Measurements from ENCODE around the gene FGF4. TPM values are rescaled to one million over a fixed set of nuclear protein-coding genes. Genes with fewer than 3 reads are reported as not detected.

Gene FGF4
- total RNA-seq, 4 donors from 2014 or later, result not detected

DNA sequence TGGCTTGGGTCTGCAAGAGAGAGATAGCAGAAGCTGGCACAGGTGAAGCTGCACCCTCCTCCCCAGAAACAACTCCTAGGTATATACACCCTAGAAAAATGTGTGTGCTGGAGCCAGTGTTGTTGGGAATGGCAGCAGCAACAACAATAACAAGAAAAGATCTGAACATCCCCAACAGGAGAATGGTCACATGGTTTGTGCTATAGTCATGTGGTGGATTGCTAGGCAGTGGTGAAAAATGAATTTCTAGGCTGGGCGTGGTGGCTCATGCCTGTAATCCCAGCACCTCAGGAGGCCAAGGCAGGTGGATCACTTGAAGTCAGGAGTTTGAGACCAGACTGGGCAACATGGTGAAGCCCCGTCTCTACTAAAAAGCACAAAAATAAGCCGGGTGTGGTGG, 40.3 kb downstream of the FGF4 start:
- no peak overlapping the region for H3K4me3 ChIP-seq (ENCODE audit: low read depth, poor library complexity, severe bottlenecking)
- WGBS, 2 donors, result 92% methylated on average over 3 of the region's 3 CpGs
- intact Hi-C loops (cut with DNase I; ENCODE audit: low total_unique reads), result no loop called here
- no peak for TF ChIP-seq POLR2A (IDR thresholded peaks at IDR 0.05)
- TF ChIP-seq, protein P1, sequence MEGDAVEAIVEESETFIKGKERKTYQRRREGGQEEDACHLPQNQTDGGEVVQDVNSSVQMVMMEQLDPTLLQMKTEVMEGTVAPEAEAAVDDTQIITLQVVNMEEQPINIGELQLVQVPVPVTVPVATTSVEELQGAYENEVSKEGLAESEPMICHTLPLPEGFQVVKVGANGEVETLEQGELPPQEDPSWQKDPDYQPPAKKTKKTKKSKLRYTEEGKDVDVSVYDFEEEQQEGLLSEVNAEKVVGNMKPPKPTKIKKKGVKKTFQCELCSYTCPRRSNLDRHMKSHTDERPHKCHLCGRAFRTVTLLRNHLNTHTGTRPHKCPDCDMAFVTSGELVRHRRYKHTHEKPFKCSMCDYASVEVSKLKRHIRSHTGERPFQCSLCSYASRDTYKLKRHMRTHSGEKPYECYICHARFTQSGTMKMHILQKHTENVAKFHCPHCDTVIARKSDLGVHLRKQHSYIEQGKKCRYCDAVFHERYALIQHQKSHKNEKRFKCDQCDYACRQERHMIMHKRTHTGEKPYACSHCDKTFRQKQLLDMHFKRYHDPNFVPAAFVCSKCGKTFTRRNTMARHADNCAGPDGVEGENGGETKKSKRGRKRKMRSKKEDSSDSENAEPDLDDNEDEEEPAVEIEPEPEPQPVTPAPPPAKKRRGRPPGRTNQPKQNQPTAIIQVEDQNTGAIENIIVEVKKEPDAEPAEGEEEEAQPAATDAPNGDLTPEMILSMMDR (IDR thresholded peaks at IDR 0.05), result no peak
- no peak for DNase-seq (ENCODE audit: low spot score in 2 of 2)

DNA sequence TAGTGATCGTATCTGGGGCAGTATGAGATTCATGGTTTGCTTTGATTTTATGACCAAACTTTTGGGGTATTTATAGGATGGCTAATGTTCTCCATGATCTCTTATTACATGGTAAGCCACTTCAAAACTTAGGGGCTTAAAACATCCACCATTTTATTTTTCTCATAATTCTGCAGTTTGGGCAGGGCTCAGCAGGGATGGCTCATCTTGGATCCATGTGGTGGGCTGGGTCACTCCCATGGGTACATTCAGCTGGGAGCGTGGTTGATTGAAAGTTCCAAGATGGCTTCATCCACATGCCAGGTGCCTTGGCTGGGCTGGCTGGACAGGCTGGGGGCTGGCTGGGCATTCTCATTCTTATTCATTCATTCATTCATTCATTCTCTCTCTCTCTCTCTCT, 40.8 kb downstream of the FGF4 start:
- intact Hi-C loops (cut with DNase I; ENCODE audit: low total_unique reads), result no loop called here
- TF ChIP-seq, protein P1 (IDR thresholded peaks at IDR 0.05), result no peak
- TF ChIP-seq POLR2A (IDR thresholded peaks at IDR 0.05), result no peak
- no peak overlapping the region for H3K4me3 ChIP-seq (ENCODE audit: low read depth, poor library complexity, severe bottlenecking)
- WGBS, 2 donors, result 87 to 97% methylated on average over 2 of the region's 2 CpGs
- DNase-seq (ENCODE audit: low spot score in 2 of 2), result no peak

DNA sequence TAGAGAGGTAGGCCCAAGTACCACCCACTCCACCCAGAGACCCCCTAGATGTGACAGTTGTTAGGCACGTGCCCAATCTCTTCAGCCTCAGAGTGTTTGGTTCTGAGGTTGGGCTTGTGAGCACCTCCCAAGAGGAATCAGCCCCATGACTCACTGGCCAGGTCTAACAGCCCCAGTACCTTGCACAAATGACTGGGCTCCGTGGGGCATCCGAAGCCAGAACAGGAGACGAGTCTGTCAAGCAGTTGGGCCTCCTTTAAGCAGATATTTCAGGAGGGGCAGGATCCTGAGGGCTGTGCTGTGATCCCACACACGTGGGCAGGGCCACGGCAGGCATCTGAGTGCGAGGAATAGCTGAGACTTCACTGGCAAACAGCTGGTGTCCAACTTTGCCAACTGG, 42.2 kb downstream of the FGF4 start:
- 75 to 77% methylated on average over 7 of the region's 7 CpGs for WGBS, 2 donors

DNA sequence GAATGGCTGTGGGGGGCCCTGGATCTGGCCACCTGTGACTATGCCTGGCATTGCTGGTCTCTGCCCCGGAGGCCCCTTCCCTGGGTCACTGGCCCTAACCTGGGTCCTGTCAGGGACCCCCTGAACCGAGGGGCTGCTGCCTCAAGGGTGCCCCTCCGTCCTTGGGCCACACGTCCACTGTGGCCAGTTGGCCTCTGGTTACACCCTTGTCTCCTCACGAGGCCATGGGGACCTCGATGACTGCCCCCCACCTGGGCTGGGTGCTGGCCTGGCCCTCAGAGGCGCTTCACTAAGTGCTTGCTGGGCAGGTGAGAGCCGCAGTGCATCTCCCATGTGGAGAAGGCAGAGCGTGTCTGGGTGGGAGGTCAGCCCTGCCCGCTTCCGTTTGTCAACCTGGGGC, 44.0 kb downstream of the FGF4 start:
- TF ChIP-seq, protein P1 (IDR thresholded peaks at IDR 0.05), result no peak
- TF ChIP-seq POLR2A (IDR thresholded peaks at IDR 0.05), result no peak
- DNase-seq (ENCODE audit: low spot score in 2 of 2), result no peak
- H3K4me3 ChIP-seq (ENCODE audit: low read depth, poor library complexity, severe bottlenecking), result no peak overlapping the region
- intact Hi-C loops (cut with DNase I; ENCODE audit: low total_unique reads), result no loop called here
- 88 to 93% methylated on average over 7 to 10 of the region's 11 CpGs for WGBS, 2 donors

More for the DNA sequence above, 42.2 kb downstream of the FGF4 start:
- TF ChIP-seq, protein P1 (IDR thresholded peaks at IDR 0.05), result no peak
- no peak for TF ChIP-seq POLR2A (IDR thresholded peaks at IDR 0.05)
- DNase-seq (ENCODE audit: low spot score in 2 of 2), result no peak
- intact Hi-C loops (cut with DNase I; ENCODE audit: low total_unique reads), result no loop called here
- H3K4me3 ChIP-seq (ENCODE audit: low read depth, poor library complexity, severe bottlenecking), result no peak overlapping the region

DNA sequence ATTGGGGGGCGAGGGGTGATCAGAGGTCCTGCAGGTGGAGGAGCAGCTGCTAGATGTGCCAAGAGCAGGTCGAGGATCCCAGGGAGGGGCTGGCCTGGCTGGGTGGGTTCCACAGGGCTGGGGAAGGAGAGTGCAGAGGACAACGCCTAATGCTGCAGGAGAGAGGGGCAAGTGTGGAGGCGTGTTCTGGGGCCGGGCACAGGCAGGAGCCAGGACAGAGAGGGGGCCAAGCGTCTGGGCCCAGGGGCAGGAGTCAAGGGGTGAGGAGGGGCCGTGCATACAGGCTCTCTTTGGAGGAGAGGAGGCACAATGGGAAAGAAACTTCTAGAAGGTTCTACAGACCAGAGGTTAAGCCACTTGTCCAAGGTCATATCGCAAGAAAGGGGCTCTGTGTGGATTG, 44.6 kb downstream of the FGF4 start:
- intact Hi-C loops (cut with DNase I; ENCODE audit: low total_unique reads), result no loop called here
- no peak for DNase-seq (ENCODE audit: low spot score in 2 of 2)
- 81% methylated on average over 8 of the region's 8 CpGs for WGBS, 2 donors
- TF ChIP-seq, protein P1 (IDR thresholded peaks at IDR 0.05), result no peak
- TF ChIP-seq POLR2A (IDR thresholded peaks at IDR 0.05), result no peak
- H3K4me3 ChIP-seq (ENCODE audit: low read depth, poor library complexity, severe bottlenecking), result no peak overlapping the region

DNA sequence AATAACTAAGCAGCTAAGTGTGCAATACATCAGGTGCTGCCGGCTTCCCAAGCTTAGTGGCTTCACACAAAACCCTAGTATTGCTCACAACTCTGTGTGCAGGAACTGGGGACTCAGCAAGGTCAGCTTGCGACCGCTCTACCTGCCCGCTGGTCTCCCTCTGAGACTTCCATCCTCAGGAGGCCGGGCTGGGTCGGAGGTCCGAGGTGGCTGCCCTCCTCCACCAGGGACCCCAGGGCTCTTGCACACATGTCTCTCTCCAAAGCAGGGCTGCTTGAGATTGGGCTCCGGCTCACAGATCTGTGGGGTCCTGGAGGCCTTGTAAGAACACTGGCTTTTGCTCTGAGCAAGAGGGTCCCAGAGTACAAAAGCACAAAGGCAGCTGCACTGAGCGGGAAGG, 45.9 kb downstream of the FGF4 start:
- WGBS, 2 donors, result 84 to 94% methylated on average over 8 to 9 of the region's 9 CpGs
- H3K4me3 ChIP-seq (ENCODE audit: low read depth, poor library complexity, severe bottlenecking), result no peak overlapping the region

More for the DNA sequence above, 45.9 kb downstream of the FGF4 start:
- DNase-seq (ENCODE audit: low spot score in 2 of 2), result no peak
- intact Hi-C loops (cut with DNase I; ENCODE audit: low total_unique reads), result no loop called here
- no peak for TF ChIP-seq POLR2A (IDR thresholded peaks at IDR 0.05)
- TF ChIP-seq, protein P1 (IDR thresholded peaks at IDR 0.05), result no peak
